HG02840 (cell line): ENCODE measurements around the gene ZRANB1.
"Not testable (repeated sequence)": the region's sequence is repeated elsewhere in the genome, so short reads cannot be mapped to it uniquely, and the experiment has no call there.

ENCODE experiments used
- ATAC-seq: cut with Tn5 transposase; IDR thresholded peaks from one replicate; pipeline ENCODE4 v1.9.1; 2021; ENCODE audit warnings: mild to moderate bottlenecking, moderate library complexity, moderate number of reproducible peaks; ENCODE audit not compliant: unreplicated experiment, low FRiP score

Gene ZRANB1

DNA sequence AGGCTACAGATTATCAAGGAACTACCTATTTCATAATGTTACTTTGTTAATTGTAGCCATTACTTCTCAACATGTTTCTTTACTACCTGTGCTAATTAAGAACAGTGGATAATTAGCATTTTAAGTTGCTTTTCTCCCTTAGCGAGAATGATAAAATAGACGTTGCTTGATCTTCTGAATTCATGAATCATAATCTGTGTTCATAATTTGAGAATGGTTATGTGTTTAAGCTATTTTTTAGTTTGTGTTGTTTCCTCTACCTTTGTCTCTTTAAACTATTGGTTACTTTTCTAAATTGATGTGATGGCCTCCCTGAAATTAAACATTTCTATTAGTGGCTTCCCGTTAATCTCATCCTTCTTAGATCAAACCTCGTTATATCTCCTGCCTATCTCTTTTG is at the start of gene ZRANB1:
Gene ZRANB1, plus strand, starts transcription at position 301 of the 400 bp plus-strand sequence. CDS start 371 bp downstream, outside the sequence.
- no peak for ATAC-seq

DNA sequence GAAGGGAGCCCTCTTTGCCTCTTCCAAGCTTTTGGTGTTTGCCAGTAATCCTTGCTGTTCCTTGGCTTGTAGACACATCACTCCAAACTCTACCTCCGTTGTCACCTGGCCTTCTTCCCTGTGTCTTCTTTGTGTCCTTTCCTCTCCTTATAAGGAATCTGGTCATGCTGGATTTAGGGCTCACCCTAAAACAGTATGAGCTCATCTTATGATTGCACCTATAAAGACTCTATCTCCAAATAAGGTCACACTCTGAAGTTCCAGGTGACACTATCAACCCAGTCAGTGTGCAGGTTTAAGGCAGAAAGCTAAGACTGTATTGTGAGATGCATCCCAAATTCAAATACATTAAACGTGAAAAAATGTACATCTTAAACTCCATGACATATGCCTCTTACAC is 49.0 kb upstream of the ZRANB1 start:
- no peak for ATAC-seq

DNA sequence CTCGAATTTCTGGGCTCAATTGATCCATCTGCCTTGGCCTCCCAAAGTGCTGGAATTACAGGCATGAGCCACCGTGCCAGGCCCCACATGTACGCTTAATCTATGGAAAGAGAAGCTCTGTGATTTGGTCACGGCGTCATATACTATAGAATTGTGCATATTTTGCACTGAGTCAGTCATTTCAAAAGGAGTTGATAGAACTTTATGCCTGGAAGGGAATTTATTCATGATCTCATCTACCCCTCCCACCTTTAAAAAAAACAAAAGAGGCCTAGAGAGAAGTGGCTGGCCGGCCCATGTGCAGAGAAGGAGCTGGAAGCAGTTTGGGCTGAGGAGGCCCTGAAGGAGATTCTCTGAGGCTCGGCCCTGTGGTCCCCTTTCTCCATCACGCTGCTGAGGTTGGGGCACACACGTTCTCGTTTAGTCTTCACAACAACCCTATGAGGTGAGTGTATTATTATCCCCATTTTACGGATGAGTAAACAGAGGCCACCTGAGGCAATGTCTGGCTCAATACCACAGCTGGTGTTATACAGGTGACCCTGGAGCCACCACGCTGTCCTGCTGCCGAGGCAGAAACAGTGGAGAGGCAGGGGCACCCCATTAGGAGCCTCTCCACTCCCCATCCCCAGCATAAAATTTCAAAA is 47.2 kb upstream of the ZRANB1 start:
- ATAC-seq, result no peak

DNA sequence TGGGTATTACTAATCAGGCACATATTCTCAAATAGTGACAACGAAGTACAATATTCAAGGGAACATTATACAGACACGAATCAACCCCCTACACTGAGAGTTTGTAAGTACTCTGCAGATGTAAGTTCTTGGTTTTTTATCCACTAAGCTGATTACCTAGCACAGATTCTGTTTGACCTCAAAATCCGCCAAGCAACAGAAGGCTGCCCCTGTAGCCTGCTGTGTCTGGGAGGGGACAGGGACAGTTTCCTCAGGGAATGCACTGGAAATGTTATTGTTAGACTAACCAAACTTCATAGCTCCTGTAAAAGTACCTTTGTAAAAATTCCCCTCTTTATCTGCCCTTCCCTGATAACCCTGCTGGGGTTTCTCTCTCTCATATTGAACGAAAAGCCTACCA is 45.2 kb upstream of the ZRANB1 start:
- ATAC-seq, result no peak

DNA sequence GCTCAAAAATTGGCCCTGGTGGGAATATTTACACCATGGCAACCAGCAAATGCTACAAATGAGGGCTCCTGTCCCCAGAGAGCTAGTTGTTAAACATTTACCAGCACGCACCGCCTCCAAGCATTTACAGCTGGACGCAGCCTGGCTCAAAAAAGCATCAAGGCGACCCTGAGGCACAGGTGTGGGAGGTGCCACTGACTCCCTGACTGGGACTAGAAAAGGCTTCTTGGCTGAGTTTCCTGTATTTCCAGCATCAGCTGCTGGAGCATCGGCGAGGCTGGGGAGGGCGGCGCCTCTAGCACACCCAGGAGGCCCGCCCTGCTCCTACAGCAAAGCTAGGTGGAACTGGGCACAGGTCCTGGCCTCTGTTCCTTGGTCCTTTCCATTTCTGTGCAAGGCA is 43.5 kb upstream of the ZRANB1 start:
- ATAC-seq, result no peak

DNA sequence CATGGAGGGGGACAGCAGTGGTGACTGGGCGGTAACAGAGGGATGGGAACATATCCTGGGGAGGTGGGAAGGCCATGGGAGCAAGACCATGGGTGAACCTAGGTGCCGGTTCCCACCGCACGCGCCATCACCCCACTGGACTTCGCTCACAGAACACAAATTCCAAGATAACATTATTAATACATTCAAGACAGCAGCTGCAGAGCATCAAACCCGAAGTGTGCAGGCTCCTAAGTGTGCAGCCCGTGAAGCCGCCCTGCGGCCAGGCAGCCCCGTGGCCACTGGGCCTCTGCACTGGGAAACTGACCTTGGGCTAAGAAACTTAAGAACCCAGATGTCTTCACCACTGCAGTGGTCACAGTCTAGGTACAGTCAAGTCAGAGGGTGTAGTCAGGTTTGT is 42.8 kb upstream of the ZRANB1 start:
- no peak for ATAC-seq

DNA sequence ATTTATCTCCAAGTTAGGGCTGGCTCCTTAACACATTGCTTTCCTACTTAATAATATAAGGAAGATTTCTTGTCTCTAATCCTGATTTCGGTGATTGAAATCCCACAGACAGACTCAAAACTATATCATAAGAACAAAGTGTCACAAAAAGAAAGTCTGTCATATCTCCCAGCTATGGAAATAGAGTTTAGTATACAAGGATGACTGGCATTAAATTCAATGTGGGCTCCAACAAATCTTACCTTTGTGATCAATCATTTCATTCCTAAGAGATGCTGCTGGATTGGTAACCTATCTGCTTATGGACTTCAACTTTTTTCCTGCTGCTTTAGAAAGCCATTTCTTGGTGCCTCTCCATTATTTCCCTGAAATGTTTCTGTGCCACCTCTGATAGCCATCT is 39.5 kb upstream of the ZRANB1 start:
- no peak for ATAC-seq

DNA sequence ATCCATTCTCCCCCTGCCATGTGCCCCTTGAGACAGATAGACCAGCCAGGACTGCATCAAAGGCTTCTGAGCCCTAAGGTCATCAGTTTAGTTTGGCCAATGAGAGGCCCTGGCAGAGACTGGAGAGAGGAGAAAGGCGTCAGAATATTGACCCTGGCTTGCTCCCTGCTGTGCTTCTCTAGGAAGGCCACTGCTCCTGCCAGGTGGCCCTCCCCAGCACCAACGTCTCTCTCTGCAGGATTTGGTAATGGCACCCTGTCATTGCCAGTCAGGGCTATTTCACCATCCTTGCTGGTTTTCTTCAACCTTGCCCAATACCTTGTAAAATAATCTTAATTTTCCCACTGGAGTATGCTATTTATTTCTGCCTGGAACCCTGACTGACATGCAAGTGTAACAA is 38.8 kb upstream of the ZRANB1 start:
- ATAC-seq, result no peak

DNA sequence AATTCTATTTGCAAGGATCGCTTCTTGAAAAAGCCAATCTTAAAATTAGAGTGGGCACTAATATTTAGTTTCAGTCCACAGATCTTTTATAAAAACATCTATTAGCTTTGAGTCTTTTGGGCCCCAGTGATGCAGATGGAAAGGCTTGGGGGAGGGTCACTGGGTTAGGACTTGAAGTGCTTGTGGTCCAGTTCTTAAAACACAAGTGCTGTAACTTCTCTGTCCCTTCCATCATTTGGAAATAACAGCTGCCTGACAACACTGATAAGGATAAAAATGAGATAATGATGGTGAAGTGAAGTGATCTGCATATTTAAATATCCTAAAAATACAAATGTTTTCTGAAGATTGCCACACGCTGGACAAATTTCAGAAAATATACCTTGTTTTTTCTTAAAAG is 37.1 kb upstream of the ZRANB1 start:
- ATAC-seq, result no peak

DNA sequence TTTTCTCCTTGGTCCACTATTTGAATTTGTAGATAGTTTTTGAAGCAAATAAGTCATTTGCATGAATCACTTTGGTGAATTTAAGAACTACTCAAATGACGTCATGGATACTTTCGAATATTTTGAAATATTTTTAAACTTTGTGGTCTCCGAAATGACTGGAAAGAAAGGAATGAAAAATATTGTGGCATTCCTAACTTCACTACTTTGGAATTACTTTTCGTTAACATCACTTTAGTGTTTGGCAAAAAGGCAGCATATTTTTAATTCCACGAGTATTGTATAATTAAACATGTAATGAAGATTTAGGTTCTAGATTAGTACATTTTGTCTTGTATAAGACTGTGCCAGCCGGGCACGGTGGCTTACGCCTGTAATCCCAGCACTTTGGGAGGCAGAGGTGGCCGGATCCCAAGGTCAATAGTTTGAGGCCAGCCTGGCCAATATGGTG is 35.3 kb upstream of the ZRANB1 start:
- no peak for ATAC-seq

DNA sequence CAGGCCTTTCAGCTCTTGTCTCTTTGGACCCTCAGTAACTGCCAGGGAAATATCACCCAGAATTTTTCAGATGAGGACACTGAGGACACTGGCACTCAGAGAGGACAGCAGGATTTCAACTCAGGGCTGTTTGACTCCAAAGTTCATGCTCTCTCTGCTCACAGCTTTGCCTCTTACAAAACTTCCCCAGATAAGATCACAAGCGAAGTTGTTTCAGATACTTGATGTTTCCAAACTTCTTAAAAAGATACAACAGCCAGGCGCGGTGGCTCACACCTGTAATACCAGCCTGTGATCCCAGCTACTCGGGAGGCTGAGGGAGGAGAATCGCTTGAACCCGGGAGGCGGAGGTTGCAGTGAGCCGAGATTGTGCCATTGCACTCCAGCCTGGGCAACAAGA is 32.4 kb upstream of the ZRANB1 start:
- ATAC-seq, result no peak

DNA sequence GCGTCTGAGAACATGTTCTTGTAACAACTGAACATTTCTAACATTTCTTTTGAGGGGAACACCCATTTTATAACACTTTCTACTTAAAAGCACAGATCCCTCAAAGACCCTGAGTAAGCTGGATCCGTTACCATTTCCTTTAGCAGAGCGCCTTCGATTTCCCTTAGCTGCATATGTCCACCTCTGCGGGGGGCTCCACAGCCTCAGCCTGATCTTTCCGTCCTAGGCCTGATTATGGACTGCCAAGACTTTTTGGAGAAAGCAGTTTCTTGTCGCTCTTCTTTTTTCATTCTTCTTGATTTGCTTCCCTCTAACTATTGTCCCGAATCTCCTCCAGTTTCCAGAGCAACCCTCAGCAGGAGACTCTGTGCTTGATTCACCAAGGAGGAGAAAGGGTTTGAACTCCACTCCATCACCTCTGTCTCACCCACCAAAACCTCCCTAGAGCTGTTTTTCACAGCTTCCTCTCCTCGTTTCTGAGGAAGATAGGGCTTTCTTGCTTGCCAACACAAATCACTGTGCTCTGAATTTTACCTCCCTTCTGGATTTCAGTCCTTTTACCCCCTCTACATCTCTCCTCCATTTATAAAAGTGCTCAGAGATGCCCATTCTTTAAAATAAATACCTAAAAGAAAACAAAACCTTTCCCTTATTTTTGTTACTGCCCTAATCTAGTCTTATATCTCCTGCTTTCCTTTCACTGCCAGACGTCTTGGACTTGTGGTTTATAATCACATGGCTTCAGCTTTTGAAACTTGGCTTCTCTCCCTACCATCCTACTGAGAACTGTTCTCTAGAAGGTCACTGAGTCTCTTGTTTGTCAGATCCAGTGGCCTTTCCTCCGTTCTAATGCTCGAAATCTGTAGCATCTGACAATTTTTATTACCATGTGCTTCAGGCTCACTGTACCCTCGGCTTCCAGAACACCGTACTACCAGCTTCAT is 30.5 kb upstream of the ZRANB1 start:
- no peak for ATAC-seq

DNA sequence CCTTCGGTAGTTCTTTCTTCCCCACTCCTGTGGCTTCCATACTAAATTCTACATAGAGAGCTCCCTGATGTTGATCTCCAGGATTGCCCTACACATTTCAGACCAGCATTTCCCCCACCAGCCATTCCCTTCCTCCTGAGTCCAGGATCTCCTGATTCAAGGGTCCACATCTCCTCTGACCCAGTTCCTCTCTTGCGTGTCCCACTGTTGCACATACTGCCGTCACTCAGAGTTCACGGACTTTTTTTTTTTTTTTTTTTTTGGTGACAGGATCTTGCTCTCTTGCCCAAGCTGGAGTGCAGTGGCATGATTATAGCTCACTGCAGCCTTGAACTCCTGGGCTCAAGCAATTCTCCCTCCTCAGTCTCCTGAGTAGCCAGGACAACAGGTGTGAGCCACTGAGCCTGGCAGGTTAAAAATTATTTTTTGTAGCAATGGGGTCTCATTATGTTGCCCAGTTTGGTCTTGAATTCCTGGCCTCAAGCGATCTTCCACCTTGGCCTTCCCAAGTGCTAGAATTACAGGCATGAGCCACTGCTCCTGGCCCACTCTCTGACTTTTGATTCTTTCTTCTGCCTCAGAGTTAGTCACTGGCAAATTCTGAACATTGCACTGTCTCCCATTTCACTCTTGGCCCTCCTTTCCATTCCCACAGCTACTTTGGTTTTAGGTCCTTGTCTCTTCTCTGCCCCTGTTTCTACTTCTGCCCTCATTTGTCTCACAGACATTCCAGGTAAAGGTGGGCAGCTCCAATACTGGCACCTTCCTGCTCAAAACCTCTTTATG is 29.6 kb upstream of the ZRANB1 start:
- ATAC-seq, result no peak

DNA sequence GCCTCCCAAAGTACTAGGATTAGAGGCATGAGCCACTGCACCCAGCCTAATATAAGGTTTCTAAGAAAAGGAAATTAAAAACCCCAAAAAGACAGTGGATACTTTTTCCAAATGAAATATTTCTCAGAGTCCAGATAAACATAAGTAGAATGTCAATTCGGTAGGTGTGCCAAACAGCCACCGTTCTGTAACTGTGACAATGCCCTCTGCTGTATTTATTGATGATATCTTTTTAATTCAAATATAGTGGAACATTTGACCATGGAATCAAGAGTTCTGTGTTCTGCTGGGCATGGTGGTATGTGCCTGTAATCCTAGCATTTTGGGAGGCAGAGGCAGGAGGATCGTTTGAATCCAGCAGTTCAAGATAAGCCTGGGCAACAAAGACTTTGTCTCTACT is 28.8 kb upstream of the ZRANB1 start:
- ATAC-seq, result no peak

DNA sequence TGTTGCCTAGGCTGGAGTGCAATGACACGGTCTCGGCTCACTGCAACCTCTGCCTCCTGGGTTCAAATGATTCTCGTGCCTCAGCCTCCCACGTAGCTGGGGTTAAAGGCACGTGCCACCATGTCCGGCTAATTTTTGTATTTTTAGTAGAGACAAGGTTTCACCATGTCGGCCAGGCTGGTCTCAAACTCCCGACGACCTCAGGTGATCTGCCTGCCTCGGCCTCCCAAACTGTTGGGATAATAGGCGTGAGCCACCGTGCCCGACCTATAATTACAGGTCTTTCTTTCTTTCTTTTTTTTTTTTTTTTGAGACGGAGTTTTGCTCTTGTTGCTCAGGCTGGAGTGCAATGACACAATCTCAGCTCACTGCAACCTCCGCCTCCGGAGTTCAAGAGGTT is 27.5 kb upstream of the ZRANB1 start:
- ATAC-seq, result not testable (repeated sequence)

DNA sequence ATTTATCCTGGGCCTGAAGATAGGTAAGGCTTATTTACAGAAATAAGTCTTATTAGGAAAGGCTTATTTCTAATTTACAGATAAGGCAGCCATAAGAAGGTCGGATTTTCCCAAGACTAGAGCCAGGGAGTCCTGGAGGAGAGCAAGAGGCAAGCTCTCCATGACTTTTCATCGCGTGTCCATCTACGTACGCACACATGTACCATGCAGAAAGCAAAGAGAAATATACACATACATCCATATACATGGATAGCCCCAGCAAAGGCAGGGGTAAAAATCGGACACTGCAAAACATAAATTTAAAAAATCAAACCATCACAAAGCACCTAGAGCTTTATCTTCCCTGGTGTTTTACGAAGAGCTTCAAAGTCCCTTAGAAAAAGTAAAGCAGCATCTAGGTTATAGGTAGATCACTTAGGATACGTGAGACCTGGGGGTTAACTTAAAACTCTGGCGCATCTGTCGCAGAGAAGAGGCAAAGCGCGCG is 25.8 kb upstream of the ZRANB1 start:
- ATAC-seq, result peak; percentile 7

DNA sequence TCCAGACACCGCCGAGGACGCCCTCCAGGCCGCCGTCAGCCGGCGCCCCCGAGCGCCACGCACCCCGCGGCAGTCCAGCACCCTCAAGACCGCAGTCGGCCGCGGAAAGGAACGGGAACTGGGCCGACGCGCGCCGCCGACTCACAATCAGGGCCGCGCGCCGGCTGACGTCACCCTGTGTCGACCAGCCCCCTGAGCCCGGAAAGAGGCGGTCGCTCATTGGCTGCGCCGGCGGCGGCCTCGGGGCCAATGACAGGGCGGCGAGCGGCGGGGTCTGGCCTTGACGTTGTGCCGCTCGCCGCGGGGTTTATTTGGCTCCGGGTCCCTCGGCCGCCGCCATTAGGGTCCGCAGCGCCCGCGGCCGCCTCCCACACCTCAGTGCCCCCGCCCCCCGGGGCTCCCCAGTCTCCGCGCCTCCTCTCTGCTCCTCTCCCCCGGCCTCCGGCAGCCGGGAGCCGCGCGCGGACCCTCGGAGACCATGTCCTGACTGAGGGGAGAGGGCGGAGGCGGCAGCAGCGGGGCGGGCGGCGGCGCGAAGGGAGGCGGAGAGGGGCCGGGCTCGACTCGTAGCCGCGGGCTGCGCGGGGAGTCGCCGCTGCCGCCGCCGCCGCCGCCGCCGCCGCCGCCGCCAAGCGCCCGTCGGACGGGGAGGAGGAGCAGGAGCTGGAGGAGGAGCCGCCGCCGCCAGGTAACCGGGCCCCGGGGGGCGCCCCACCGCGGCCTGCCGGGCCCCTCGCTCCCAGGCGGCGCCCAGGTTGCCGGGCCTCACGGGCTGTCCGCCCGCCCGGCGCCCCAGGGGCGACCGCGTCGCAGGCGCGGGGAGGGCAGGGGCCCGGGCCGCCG is 25.1 kb upstream of the ZRANB1 start:
- ATAC-seq, result peak; percentile 93

DNA sequence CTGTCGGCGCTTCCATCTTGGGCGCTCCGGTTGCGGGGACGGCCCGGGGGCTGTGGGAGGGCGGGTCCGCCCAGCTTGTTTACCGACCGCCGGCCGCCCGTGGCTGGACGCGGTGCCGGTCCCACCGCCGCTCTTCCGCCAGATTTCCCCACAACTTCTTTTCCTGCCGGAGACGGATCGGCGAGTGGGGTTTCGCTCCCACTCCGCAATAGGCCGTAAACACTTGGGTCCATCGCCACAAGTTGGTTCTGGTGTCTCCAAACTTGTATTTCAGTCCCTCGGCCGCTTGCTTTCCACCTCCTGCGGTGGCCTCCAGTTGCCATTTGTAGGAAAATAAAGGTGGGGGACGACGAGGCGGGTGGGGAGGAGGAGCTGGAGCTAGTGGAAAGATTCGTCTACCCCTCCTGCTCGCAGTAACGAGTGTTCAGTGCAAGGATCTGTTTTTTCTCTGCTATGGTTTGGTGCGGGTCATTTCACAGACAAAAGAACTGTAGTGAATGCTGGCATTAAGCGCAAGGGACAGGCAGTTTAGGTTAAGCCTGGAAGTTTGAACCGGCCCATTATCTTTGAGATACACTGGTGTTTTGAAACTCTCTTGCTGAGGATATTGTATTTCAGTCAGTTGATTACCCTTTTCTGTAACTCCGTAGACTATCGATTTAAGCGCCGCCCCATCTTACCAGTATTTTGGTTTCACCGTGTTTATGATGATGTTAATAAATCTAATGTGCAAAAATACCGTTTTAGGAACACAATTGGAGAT is 24.3 kb upstream of the ZRANB1 start:
- ATAC-seq, result peak; percentile 3

DNA sequence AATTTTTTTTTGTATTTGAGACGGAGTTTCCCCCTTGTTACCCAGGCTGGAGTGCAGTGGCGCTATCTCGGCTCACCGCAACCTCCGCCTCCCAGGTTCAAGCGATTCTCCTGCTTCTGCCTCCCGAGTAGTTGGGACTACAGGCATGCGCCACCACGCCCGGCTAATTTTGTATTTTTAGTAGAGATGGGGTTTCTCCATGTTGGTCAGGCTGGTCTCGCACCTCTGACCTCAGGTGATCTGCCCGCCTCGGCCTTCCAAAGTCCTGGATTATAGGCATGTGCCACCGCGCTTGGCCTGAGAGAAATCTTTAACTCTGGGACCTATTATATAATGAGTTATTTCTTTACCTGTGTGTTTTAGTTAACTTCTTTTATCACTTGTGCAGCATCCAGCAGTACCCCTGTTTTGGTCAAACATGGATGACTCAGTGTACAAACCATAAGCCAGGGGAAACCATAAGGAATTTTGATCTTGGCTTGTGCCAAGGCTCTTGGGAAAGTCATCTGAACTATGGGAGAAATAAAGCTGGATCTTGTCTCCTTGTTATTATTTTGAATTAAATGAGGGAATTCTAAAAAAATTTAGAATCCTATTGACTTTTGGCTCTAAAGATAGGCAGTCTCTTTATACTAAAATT is 23.6 kb upstream of the ZRANB1 start:
- ATAC-seq, result no peak
